Lower lobe of right lung (tissue), 2 donors: ENCODE measurements around the gene ZSWIM4. TPM values are rescaled to one million over a fixed set of nuclear protein-coding genes. Genes with fewer than 3 reads are reported as not detected.

Experiments
- ATAC-seq, 2 donors: fragments of 200-7000 bp; cut with Tn5 transposase; one replicate each; pipeline ENCODE4 v1.9.1; 2020 to 2022; ENCODE audit warnings: mild to moderate bottlenecking in 2 of 2, moderate library complexity in 2 of 2
- DNase-seq: peaks from one replicate; pipeline ENCODE4 v3.0.0-alpha.2; 2020
- H3K27ac ChIP-seq: fragments of 200-600 bp; one replicate; pipeline ENCODE4 v1.8.0; 2022
- H3K27me3 ChIP-seq: fragments of 200-600 bp; one replicate; pipeline ENCODE4 v1.8.0; 2022; ENCODE audit warnings: low read depth
- H3K36me3 ChIP-seq: fragments of 200-600 bp; one replicate; pipeline ENCODE4 v1.8.0; 2022; ENCODE audit warnings: mild to moderate bottlenecking
- H3K4me1 ChIP-seq: fragments of 200-600 bp; one replicate; pipeline ENCODE4 v1.8.0; 2022
- H3K4me3 ChIP-seq: fragments of 200-600 bp; one replicate; pipeline ENCODE4 v1.8.0; 2022; ENCODE audit warnings: mild to moderate bottlenecking
- H3K9me3 ChIP-seq: fragments of 200-600 bp; one replicate; pipeline ENCODE4 v1.8.0; 2022
- CTCF ChIP-seq: fragments of 200-600 bp; IDR thresholded peaks from one replicate; pipeline ENCODE4 v1.8.0; 2022; ENCODE audit warnings: antibody characterized with exemption, mild to moderate bottlenecking
- intact Hi-C: fragments of 100-400 bp; cut with DNase I; formaldehyde crosslinking; loops from one replicate; pipeline ENCODE4 v1.11.0; 2022
- total RNA-seq: library from RNA; stranded (reverse); fragmentation: NEBNext Ultra II Directional; extraction: Animal tissue kit (Norgen Biotek cat#: 25700); gene quantifications from one replicate; pipeline ENCODE4 v1.2.1, GENCODE V29; 2021
- donor health status: DM: no; HTN: yes; CAD: no; lungs with severe emphysema.

ZSWIM4 gene
- total RNA-seq, 1 donor from 2014 or later, result 7.4 TPM

GRCh38 chr19:13834244-13835069 is 39.2 kb downstream of the ZSWIM4 start:
- Histone ChIP-seq H3K4me3 (peak overlapping the region; percentile 44), H3K27ac (peak overlapping the region; percentile 100), H3K36me3 (peaks cover 49% of the 10 kb centered on the region), H3K9me3 (no peaks in the 10 kb centered on the region), H3K27me3 (no peaks in the 10 kb centered on the region), H3K4me1 (peaks cover 73% of the 10 kb centered on the region)
- no peak for DNase-seq
- no peak for TF ChIP-seq CTCF
- ATAC-seq, result no peak
- intact Hi-C loops, result no loop called here

- DNase-seq, result peak; percentile 82
- H3K36me3 ChIP-seq, result peaks cover 37% of the 10 kb centered on the region
- H3K27ac ChIP-seq, result peak overlapping the region; percentile 100
- no peaks in the 10 kb centered on the region for H3K27me3 ChIP-seq
- peaks cover 87% of the 10 kb centered on the region for H3K4me1 ChIP-seq
- peak overlapping the region; percentile 83 for H3K4me3 ChIP-seq
- no peak for TF ChIP-seq CTCF
- H3K9me3 ChIP-seq, result no peaks in the 10 kb centered on the region
- intact Hi-C loops, result no loop called here
- ATAC-seq, result no peak
These were observed 40.8 kb downstream of the ZSWIM4 start for GRCh38 chr19:13835791-13836723.

GRCh38 chr19:13838435-13839129 is 43.3 kb downstream of the ZSWIM4 start:
- DNase-seq, result no peak
- TF ChIP-seq CTCF, result no peak
- Histone ChIP-seq H3K36me3 (peaks cover 34% of the 10 kb centered on the region), H3K27ac (peak overlapping the region; percentile 100), H3K4me1 (peaks cover 83% of the 10 kb centered on the region), H3K4me3 (peak overlapping the region; percentile 83), H3K27me3 (no peaks in the 10 kb centered on the region), H3K9me3 (no peaks in the 10 kb centered on the region)
- intact Hi-C loops, result no loop called here
- ATAC-seq, result no peak

GRCh38 chr19:13839130-13839937 is 44.1 kb downstream of the ZSWIM4 start:
- H3K27me3 ChIP-seq, result no peaks in the 10 kb centered on the region
- H3K36me3 ChIP-seq, result peaks cover 30% of the 10 kb centered on the region
- peak; percentile 28 for TF ChIP-seq CTCF
- intact Hi-C loops, result no loop called here
- H3K27ac ChIP-seq, result peak overlapping the region; percentile 100
- no peaks in the 10 kb centered on the region for H3K9me3 ChIP-seq
- peak; percentile 34 to 61 for ATAC-seq
- DNase-seq, result peak; percentile 94
- peaks cover 83% of the 10 kb centered on the region for H3K4me1 ChIP-seq
- H3K4me3 ChIP-seq, result peak overlapping the region; percentile 83
